Heart right ventricle (tissue), 16 donors: ENCODE results near the gene KIAA0586. TPM values are rescaled to one million over a fixed set of nuclear protein-coding genes. Genes with fewer than 3 reads are reported as not detected.

Experiments used
- ATAC-seq, 8 donors: fragments of 200-7000 bp; cut with Tn5 transposase; one replicate each; pipeline ENCODE4 v1.9.1; 2020; ENCODE audit warnings: mild to moderate bottlenecking in 8 of 8, moderate library complexity in 8 of 8, moderate number of reproducible peaks in 1 of 8
- DNase-seq, 2 donors: peaks; one replicate each; pipeline ENCODE4 v3.0.0-alpha.2; 2020
- H3K27ac ChIP-seq, 10 donors: fragments of 200-600 bp; sonication (generic) in 2 of 10; one replicate each; pipeline versions ENCODE4 v1.5.0 to v1.8.0; 2020 to 2022; ENCODE audit warnings: mild to moderate bottlenecking in 3 of 10
- H3K27me3 ChIP-seq, 7 donors: fragments of 200-600 bp; one replicate each; pipeline ENCODE4 v1.8.0; 2021 to 2022; ENCODE audit warnings: mild to moderate bottlenecking in 2 of 7
- H3K36me3 ChIP-seq, 9 donors: fragments of 200-600 bp; sonication (generic) in 1 of 9; one replicate each; pipeline versions ENCODE4 v1.5.0 to v1.8.0; 2020 to 2022; ENCODE audit warnings: mild to moderate bottlenecking in 2 of 9
- H3K4me1 ChIP-seq, 9 donors: fragments of 200-600 bp; sonication (generic) in 1 of 9; one replicate each; pipeline versions ENCODE4 v1.5.0 to v1.8.0; 2020 to 2022; ENCODE audit warnings: mild to moderate bottlenecking in 4 of 9
- H3K4me3 ChIP-seq, 10 donors: fragments of 200-600 bp; sonication (generic) in 2 of 10; one replicate each; pipeline versions ENCODE4 v1.5.0 to v1.8.0; 2020 to 2022; ENCODE audit warnings: mild to moderate bottlenecking in 7 of 10, moderate library complexity in 2 of 10
- H3K9me3 ChIP-seq, 11 donors: fragments of 200-600 bp in 10 of 11; sonication (generic) in 2 of 11; one replicate each; pipeline versions ENCODE4 v1.5.0 to v1.8.0; 2013 to 2022; ENCODE audit warnings: mild to moderate bottlenecking in 2 of 11, control low read depth in 1 of 11, moderate library complexity in 1 of 11
- WGBS, 2 donors: extraction: QIAGEN DNeasy Blood & Tissue Kit; methylation state at CpG; one replicate each; pipeline ENCODE4 v1.1.7; 2013; ENCODE audit warnings: inconsistent platforms in 1 of 2; 5-methylcytosine and 5-hydroxymethylcytosine counted together
- intact Hi-C, 10 donors: fragments of 100-400 bp; cut with DNase I; formaldehyde crosslinking; loops; one replicate each; pipeline versions ENCODE4 v1.11.1 to v1.14.2; 2022
- polyA plus RNA-seq, 2 donors: library from polyadenylated mRNA; stranded (reverse); fragments of 200-250 nt; gene quantifications; one replicate each; pipeline ENCODE4 v1.2.3, GENCODE V29; 2013
- total RNA-seq, 10 donors: library from RNA; stranded (reverse); fragmentation: NEBNext Ultra II Directional in 3 of 10; extraction: Animal tissue kit (Norgen Biotek cat#: 25700) in 3 of 10; gene quantifications; one replicate each; pipeline versions ENCODE4 v1.2.1 to v1.2.4, GENCODE V29; 2021 to 2023
- TF ChIP-seq, protein P1 (sequence below), 9 donors: fragments of 200-600 bp; sonication (generic) in 2 of 9; IDR thresholded peaks; one replicate each; pipeline versions ENCODE4 v1.5.0 to v1.8.0; 2021 to 2022; ENCODE audit warnings: antibody characterized with exemption in 9 of 9, mild to moderate bottlenecking in 5 of 9, moderate library complexity in 1 of 9
- donor health status: Arrhythmogenic right ventricular cardiomyopathy.
- donor health status: ischemic (EF 13 %, LVEDD 7.1; RV severe dilation, severe dysfunction).
- donor health status: healthy with polysubstance abuse.
- donor health status: DM: no; HTN: yes; CAD: no.
- donor health status: DM: no; HTN: no; CAD: no.
- donor health status: ischemic (EF 25% LVEDD 6.9; RV normal size, moderate dysfunction).
- donor health status: ischemic (EF 25% LVEDD 5.7; RV mildly dilated, moderate dysfunction).
- donor health status: healthy.
- donor health status: DM: yes; HTN: yes; CAD: no.
- donor health status: Ischemic cardiomyopathy.
- donor health status: ischemic (EF 35%, LVEDD 5.7; RV mildly dilated, moderate dysfunction).
- donor health status: nonischemic (EF 11% LVEDD 7.7; RV severe dilation, severe dysfunction).
- donor health status: DM: yes; HTN: yes; CAD: no.
- donor health status: PGD.
- donor health status: ischemic (EF 29% LVEDD 5.4; RV normal size, mild dysfunction).
- donor health status: nonischemic (EF 23%, LVEDD 6.1; RV moderate dilation, normal function).

Gene KIAA0586
- total and polyA plus RNA-seq, 12 donors: 3.8 to 15.9 (median 12.1) TPM

DNA sequence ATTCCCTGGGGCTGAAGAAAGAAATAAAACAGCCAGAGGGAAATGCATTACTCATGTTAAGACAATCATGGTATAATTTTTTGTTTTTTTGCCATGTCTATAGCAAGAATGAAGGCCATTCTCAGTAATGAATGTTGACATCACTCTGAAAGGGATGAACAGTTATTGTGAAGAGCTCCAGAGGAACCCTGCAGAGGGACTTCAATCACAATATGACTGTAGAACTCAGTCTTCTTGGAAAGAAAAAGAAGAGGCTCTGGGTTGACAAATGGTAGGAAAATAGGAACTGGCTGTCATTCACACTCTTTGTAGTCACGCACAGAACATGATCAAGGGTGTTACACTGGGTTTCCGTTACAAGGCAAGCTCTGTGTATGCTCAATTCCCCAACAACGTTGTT is 136.5 kb downstream of the KIAA0586 start:
- Histone ChIP-seq H3K4me1 (peaks cover 0 to 3% (median 0%) of the 10 kb centered on the region in 9 donors), H3K27ac (no peak overlapping the region), H3K4me3 (no peak overlapping the region), H3K36me3 (no peaks in the 10 kb centered on the region), H3K27me3 (no peaks in the 10 kb centered on the region), H3K9me3 (no peaks in the 10 kb centered on the region)
- WGBS, 2 donors: 75 to 77% methylated on average over 3 of the region's 3 CpGs
- TF ChIP-seq, protein P1, sequence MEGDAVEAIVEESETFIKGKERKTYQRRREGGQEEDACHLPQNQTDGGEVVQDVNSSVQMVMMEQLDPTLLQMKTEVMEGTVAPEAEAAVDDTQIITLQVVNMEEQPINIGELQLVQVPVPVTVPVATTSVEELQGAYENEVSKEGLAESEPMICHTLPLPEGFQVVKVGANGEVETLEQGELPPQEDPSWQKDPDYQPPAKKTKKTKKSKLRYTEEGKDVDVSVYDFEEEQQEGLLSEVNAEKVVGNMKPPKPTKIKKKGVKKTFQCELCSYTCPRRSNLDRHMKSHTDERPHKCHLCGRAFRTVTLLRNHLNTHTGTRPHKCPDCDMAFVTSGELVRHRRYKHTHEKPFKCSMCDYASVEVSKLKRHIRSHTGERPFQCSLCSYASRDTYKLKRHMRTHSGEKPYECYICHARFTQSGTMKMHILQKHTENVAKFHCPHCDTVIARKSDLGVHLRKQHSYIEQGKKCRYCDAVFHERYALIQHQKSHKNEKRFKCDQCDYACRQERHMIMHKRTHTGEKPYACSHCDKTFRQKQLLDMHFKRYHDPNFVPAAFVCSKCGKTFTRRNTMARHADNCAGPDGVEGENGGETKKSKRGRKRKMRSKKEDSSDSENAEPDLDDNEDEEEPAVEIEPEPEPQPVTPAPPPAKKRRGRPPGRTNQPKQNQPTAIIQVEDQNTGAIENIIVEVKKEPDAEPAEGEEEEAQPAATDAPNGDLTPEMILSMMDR (IDR thresholded peaks at IDR 0.05): no peak
- ATAC-seq: no peak
- intact Hi-C loops: no loop called here
- no peak for DNase-seq

DNA sequence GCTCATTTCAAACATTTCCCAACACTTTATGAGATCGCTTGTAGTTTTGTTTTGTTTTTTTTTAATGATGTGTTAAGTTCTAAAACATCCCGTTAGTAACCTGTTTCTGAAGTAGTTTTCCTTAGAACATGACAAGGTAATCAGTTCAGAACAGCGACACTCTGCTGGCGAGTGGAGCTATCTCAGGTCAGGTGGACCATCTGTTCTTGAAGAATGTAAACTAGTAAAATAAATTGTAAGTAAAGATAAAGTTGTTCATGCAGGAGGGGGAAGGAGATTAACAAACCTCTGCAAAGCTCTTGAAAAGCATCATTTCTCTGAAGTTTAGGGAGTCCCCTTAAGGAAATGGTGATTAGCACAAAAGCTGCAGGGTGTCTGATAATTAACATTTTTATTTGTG is 138.3 kb downstream of the KIAA0586 start:
- no peak overlapping the region for H3K27ac ChIP-seq
- no peaks in the 10 kb centered on the region for H3K9me3 ChIP-seq
- 71 to 74% methylated on average over 4 of the region's 4 CpGs for WGBS, 2 donors
- no peaks in the 10 kb centered on the region for H3K36me3 ChIP-seq
- TF ChIP-seq, protein P1 (IDR thresholded peaks at IDR 0.05): no peak
- no peak for DNase-seq
- intact Hi-C loops: no loop called here
- ATAC-seq: no peak
- H3K4me3 ChIP-seq: no peak overlapping the region
- no peaks in the 10 kb centered on the region for H3K27me3 ChIP-seq
- H3K4me1 ChIP-seq: no peaks in the 10 kb centered on the region

DNA sequence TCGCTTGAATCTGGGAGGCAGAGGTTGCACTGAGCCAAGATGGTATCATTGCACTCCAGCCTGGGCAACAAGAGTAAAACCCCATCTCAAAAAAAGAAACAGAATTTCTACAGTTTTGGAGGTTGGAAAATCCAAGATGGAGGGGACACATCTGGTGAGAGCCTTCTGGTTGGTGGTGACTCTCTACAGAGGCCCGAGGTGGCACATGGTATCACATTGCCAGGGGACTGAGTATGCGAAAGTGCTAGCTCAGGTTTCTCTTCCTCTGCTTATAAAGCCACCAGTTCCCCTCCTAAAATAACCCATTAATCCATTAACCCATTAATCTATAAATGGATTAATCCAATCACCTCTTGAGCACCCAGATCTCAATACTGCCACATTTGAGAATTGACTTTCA is 139.5 kb downstream of the KIAA0586 start:
- Histone ChIP-seq H3K36me3 (no peaks in the 10 kb centered on the region), H3K27me3 (no peaks in the 10 kb centered on the region), H3K4me3 (no peak overlapping the region), H3K9me3 (no peaks in the 10 kb centered on the region), H3K4me1 (no peaks in the 10 kb centered on the region), H3K27ac (no peak overlapping the region)
- intact Hi-C loops: no loop called here
- 92 to 96% methylated on average over 3 of the region's 3 CpGs for WGBS, 2 donors
- DNase-seq: no peak
- no peak for ATAC-seq
- TF ChIP-seq, protein P1 (IDR thresholded peaks at IDR 0.05): no peak

DNA sequence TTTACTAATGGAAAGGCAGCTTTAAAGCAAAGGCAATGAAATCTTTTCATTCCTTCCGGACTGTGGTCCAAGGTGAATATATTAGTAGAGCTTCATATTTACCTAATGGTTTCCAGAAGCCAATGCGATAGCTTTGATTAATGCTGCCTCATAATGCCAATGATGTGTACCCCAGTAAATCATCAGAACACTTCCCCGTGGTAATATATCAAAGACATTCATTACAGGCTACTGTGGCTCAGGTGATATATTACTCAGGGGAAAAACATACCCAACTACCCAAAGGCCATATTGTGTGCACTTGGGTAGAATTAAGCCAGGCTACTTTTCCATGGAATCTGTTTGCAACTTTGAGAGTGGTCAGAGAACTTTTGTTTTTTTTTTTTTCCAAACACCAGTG is 140.8 kb downstream of the KIAA0586 start:
- DNase-seq (no peak), ATAC-seq (no peak)
- no peak overlapping the region for H3K27ac ChIP-seq
- H3K4me3 ChIP-seq: no peak overlapping the region
- no peaks in the 10 kb centered on the region for H3K36me3 ChIP-seq
- WGBS, 2 donors: 94 to 95% methylated on average over 3 of the region's 3 CpGs
- H3K27me3 ChIP-seq: no peaks in the 10 kb centered on the region
- intact Hi-C loops: no loop called here
- no peaks in the 10 kb centered on the region for H3K9me3 ChIP-seq
- H3K4me1 ChIP-seq: no peaks in the 10 kb centered on the region
- TF ChIP-seq, protein P1 (IDR thresholded peaks at IDR 0.05): no peak

DNA sequence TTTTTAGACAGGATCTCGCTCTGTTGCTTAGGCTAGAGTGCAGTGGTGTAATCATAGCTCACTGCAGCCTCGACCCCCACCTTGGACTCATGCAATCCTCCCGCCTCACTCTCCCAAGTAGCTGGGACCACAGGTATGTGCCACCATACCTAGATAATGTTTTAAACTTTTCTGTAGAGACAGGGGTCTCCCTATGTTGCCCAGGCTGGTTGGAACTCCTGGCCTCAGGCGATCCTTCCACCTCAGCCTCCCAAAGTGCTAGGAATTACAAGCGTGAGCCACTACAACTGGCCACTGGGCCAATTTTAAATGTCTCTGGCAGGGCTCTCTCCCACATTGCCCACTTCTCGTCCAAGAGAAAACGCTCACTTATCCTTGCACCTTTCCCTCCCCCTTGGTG is 143.7 kb downstream of the KIAA0586 start:
- DNase-seq (no peak), ATAC-seq (no peak)
- Histone ChIP-seq H3K27ac (no peak overlapping the region), H3K27me3 (no peaks in the 10 kb centered on the region), H3K36me3 (no peaks in the 10 kb centered on the region), H3K4me1 (no peaks in the 10 kb centered on the region), H3K9me3 (no peaks in the 10 kb centered on the region), H3K4me3 (no peak overlapping the region)
- intact Hi-C loops: no loop called here
- TF ChIP-seq, protein P1 (IDR thresholded peaks at IDR 0.05): no peak
- 95 to 96% methylated on average over 7 of the region's 7 CpGs for WGBS, 2 donors
